Gastrocnemius medialis (tissue), 4 donors: ENCODE results near the gene ARSI.

Experiments
- POLR2A ChIP-seq, 2 donors: fragments of 450-650 bp; IDR thresholded peaks; one replicate each; pipeline ENCODE4 v1.6.1; 2017; ENCODE audit warnings: antibody characterized with exemption in 2 of 2, mild to moderate bottlenecking in 2 of 2, moderate library complexity in 2 of 2
- TF ChIP-seq, protein P1 (sequence below), 5 experiments: fragments of 450-650 bp in 3 of 5; fragments of 200-600 bp in 2 of 5; sonication (generic) in 2 of 5; IDR thresholded peaks in 4 of 5; conservative IDR thresholded peaks in 1 of 5; 1 replicate in 4 of 5; 2 replicates in 1 of 5; pipeline ENCODE4 v1.5.1; 2016 to 2019; ENCODE audit warnings: antibody characterized with exemption in 5 of 5, mild to moderate bottlenecking in 3 of 5, moderate library complexity in 3 of 5

DNA sequence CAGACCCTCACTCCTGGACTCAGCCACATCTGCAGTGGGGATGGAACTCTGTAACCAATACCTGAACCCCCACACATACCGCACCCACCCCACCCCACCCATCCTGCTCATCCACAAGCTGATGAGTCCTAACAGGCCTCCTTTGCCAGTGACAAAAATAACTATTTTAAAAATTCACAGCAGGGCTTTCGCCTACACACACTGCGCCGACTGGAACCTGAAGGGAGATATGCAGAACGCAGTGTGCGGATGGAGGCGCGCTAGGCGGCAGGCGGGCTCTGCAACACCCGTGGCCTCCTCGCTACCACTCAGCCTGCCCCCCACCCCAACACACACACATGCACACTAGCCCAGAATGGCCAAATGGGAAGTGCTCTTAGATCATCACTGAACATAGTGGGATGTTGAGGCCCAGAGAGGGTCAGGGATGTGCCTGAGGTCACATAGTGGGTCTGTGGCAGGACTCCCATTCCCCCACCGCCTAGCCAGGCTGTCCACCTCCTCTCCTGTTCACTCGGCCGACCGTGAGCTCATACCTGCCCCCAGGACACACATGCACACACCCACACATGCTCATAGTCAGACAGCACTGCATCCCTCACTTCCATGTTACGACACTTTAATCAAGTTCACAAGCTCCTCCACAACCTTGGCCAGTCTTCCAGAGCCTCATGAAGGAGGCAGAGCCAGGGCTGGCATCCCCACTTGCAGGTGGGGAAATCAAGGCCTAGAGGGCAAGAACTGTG lies 6.8 kb downstream of the ARSI start:
- TF ChIP-seq, protein P1, sequence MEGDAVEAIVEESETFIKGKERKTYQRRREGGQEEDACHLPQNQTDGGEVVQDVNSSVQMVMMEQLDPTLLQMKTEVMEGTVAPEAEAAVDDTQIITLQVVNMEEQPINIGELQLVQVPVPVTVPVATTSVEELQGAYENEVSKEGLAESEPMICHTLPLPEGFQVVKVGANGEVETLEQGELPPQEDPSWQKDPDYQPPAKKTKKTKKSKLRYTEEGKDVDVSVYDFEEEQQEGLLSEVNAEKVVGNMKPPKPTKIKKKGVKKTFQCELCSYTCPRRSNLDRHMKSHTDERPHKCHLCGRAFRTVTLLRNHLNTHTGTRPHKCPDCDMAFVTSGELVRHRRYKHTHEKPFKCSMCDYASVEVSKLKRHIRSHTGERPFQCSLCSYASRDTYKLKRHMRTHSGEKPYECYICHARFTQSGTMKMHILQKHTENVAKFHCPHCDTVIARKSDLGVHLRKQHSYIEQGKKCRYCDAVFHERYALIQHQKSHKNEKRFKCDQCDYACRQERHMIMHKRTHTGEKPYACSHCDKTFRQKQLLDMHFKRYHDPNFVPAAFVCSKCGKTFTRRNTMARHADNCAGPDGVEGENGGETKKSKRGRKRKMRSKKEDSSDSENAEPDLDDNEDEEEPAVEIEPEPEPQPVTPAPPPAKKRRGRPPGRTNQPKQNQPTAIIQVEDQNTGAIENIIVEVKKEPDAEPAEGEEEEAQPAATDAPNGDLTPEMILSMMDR (IDR thresholded peaks at IDR 0.05 in 4 of 5, conservative IDR thresholded peaks at IDR 0.05 in 1 of 5) = no peak
- TF ChIP-seq POLR2A (IDR thresholded peaks at IDR 0.05) = no peak
